GM23248 (cell line): ENCODE measurements around the gene NINL.

Source experiments
- EZH2 ChIP-seq: fragments of 200-600 bp; sonication (generic); IDR thresholded peaks from 2 replicates; pipeline ENCODE4 v1.6.1; 2018; ENCODE audit warnings: antibody characterized with exemption, mild to moderate bottlenecking; ENCODE audit not compliant: insufficient read depth, poor library complexity, severe bottlenecking
- EZH2phosphoT487 ChIP-seq: fragments of 200-600 bp; sonication (generic); IDR thresholded peaks from 2 replicates; pipeline ENCODE4 v1.6.1; 2018; ENCODE audit warnings: antibody characterized with exemption, moderate library complexity, mild to moderate bottlenecking, low read depth; ENCODE audit not compliant: insufficient read depth

- TF ChIP-seq EZH2 (no peak), EZH2phosphoT487 (no peak)
These were observed 52.4 kb downstream of the NINL start for GRCh38 chr20:25532971-25533391.
